HG03432 (cell line): ENCODE results near the gene REPS1.

ENCODE experiments used
- ATAC-seq: cut with Tn5 transposase; IDR thresholded peaks from one replicate; pipeline ENCODE4 v1.9.1; 2021; ENCODE audit warnings: mild to moderate bottlenecking, moderate library complexity; ENCODE audit not compliant: unreplicated experiment

REPS1 gene

GRCh38 chr6:138973466-138974153 lies 14.4 kb downstream of the REPS1 start:
- no peak for ATAC-seq

- ATAC-seq: no peak
These were observed 15.8 kb downstream of the REPS1 start for GRCh38 chr6:138972226-138972665.

DNA sequence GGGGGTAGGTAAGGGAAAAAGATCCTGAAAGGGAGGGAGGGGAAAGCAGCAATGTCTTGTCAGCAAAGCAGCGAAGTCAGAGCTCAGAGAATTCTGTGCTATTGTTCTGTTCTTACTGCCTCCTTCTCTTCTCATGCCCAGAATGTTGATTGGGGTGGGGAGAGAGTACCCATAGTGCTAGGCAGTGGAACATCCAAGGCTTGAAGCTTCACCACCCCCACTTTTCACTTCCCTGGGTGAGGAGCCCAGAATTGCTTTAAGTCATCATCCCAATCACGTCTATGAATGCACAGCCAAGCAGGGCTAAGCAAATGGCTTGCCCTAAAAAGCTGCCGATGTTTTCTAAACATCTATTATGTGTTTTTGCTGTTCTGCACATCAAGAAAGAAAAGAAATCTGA lies 16.5 kb downstream of the REPS1 start:
- no peak for ATAC-seq

GRCh38 chr6:138970856-138971425 lies 17.1 kb downstream of the REPS1 start:
- no peak for ATAC-seq

GRCh38 chr6:138970159-138970558 lies 17.9 kb downstream of the REPS1 start:
- ATAC-seq: no peak

DNA sequence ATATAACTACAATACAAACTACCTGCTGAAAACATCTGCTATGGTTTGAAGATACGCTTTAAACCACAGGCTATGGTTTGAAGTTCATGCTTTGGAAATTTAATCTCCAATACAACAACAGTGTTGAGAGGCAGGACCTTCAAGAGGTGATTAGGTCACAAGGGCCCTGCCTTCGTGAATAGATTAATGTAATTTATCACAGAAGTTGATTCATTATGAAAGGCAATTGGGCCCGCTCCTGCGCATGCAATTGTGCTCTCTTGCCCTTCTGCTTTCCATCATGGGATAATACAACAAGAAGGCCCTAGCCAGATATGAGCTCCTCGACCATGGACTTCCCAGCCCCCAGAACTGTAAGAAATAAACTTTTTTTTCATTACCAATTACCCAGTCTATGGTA lies 21.2 kb downstream of the REPS1 start:
- ATAC-seq: no peak

GRCh38 chr6:138965971-138966370 lies 22.1 kb downstream of the REPS1 start:
- no peak for ATAC-seq

- no peak for ATAC-seq
These were observed 22.7 kb downstream of the REPS1 start for GRCh38 chr6:138965291-138965874.

- ATAC-seq: no peak
These were observed 24.0 kb downstream of the REPS1 start for GRCh38 chr6:138964012-138964411.

GRCh38 chr6:138963531-138963930 lies 24.5 kb downstream of the REPS1 start:
- no peak for ATAC-seq

GRCh38 chr6:138963119-138963518 lies 24.9 kb downstream of the REPS1 start:
- ATAC-seq: no peak

GRCh38 chr6:138959521-138959920 lies 28.5 kb downstream of the REPS1 start:
- no peak for ATAC-seq

DNA sequence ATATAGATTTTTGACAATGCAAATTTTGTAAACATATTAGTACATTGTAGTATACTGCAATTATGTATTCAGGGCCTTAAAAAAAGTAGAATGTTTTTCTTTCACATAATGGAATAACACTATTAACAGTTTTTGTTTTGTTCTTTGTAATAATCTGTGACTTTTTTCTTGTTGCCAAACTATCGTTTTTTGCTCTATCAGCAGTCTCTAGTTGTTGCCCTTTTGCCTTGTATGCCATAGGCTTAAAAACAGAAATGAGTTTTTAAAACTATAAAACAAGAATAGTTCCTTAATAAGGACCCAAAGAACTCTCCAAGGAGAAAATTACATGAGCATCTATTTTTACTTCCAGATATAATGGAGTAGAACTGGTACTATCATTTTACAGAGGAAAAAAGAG lies 29.5 kb downstream of the REPS1 start:
- no peak for ATAC-seq

DNA sequence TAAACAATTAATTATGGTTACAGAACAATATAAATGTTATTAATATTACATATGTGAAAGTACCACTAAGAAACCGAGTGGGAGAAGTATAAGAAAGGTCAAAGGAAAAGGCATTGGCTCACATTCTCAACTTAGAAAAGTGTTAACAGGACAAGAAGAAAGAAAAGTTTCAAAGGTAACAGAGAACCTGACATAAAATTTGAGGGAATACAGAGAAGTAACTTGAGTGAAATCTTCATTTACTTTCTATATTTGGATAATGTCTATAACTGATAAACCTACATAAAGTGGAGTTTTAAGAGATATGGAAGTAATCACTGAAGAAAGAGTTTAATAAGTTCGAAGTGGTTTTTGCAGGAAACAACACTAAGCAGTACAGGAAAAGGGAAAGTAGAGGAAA lies 30.1 kb downstream of the REPS1 start:
- ATAC-seq: no peak

DNA sequence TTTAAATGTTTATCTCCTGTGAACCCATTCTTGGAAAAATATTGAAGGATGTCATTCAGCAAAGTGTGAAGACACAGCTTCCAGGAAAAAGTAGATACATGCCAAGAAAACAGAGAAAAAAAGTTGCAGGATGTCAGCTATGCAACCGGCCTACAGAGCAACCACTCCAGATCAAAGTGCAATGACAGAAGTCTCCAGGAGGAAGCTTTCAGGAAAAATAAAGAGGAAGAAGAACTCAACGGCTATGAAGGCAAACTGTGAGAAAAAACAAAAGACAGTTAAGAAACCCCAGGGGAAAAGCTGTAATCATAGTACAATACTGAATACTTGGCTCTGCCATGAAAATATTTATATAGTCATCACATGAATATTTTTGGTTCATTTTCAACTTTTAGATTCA lies 30.6 kb downstream of the REPS1 start:
- no peak for ATAC-seq

DNA sequence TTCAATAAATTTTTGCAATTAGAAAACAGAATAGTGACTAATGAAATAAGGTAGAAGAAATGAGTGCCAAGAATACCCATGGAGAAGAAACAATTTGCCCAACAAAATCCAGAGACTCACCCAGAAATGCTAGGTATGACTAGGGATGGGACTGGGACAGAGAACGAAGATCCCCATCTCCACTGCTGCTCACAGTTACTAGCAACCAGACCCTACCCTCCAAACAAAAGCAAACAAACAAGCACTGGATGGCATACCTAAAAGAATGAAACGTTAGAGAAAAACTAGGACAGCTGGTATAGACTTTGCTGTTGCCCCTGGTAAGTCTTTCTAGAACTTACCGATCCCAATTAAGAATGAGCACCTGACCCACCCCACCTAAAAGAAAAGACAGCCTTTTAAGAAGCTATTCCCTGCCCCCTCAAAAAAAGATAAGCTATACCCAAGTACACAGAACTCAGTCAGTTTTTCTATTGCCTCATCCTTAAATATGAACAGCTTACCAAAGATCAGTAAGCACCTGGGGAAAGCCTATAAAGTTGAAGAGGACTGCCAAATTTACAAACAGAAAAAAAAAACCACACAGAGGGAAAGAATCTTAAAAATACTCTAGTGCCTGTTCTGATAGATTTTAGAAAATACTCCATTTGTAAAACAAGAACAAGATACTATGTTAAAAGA lies 31.7 kb downstream of the REPS1 start:
- ATAC-seq: no peak

DNA sequence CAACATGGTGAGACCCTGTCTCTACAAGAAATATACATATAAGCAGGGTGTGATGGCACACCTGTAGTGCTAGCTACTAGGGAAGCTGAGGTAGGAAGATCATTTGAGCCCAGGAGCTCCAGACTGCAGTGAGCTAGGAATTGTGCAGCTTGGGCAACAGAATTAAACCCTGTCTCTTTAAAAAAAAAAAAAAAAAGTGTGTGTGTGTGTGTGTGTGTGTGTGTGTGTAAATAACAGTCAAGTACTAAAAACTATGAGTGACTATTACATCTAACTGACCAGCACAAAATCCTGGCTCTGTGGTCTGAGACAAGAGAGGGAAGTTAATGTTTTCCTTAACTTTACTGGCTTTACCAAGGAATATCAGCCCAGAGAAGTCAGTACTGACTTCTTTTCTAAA lies 32.8 kb downstream of the REPS1 start:
- no peak for ATAC-seq

- no peak for ATAC-seq
These were observed 34.6 kb downstream of the REPS1 start for GRCh38 chr6:138953451-138953850.

- ATAC-seq: no peak
These were observed 39.4 kb downstream of the REPS1 start for GRCh38 chr6:138948546-138949179.

GRCh38 chr6:138948004-138948403 lies 40.0 kb downstream of the REPS1 start:
- no peak for ATAC-seq

DNA sequence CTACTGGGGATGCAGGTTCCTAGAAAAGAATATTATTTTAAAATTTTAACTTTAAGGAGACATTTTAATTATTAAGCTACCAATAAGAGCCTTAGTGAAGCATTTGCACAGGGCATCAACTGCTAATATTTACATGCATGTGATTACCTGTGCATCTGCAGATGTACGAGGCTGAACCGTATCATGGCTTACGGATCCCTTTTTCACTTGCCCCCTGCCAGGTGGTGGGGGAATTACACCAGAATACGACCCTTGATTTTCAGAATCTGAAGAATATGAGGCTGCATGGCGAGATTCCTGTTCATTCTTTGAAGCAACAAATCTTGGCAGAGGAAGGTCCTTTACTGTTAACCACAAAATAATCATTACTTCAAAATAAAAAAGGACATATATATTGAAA lies 42.7 kb downstream of the REPS1 start:
- no peak for ATAC-seq
